GM23338 (cell line): ENCODE data around the gene MYLK2. TPM values are rescaled to one million over a fixed set of nuclear protein-coding genes. Genes with fewer than 3 reads are reported as not detected.

Experiments used
- ATAC-seq: fragments of 200-7000 bp; cut with Tn5 transposase; 3 replicates; pipeline ENCODE4 v1.9.1; 2020
- DNase-seq: peaks from one replicate; pipeline ENCODE4 v3.0.0-alpha.2; 2015; ENCODE audit warnings: low spot score
- H2AFZ ChIP-seq: fragments of 200-600 bp; sonication (generic); 2 replicates; pipeline ENCODE4 v1.8.0; 2016; ENCODE audit warnings: antibody characterized with exemption, mild to moderate bottlenecking, moderate library complexity
- H3F3A ChIP-seq: fragments of 200-600 bp; sonication (generic); replicated peaks from 2 replicates; pipeline ENCODE4 v1.8.0; 2017; ENCODE audit warnings: antibody characterized with exemption, mixed run types, low read depth
- H3K27ac ChIP-seq: fragments of 200-600 bp; sonication (generic); 2 replicates; pipeline ENCODE4 v1.6.1; 2016; ENCODE audit warnings: low read depth
- H3K27me3 ChIP-seq: fragments of 200-600 bp; sonication (generic); 2 replicates; pipeline ENCODE4 v1.8.0; 2016; ENCODE audit warnings: mild to moderate bottlenecking, mixed run types, moderate library complexity; ENCODE audit not compliant: insufficient read depth
- H3K36me3 ChIP-seq: fragments of 200-600 bp; sonication (generic); 2 replicates; pipeline ENCODE4 v1.8.0; 2016; ENCODE audit warnings: mild to moderate bottlenecking; ENCODE audit not compliant: insufficient read depth
- H3K4me1 ChIP-seq: fragments of 200-600 bp; sonication (generic); 2 replicates; pipeline ENCODE4 v1.8.0; 2016; ENCODE audit warnings: mild to moderate bottlenecking, moderate library complexity; ENCODE audit not compliant: insufficient read depth
- H3K4me2 ChIP-seq: fragments of 200-600 bp; sonication (generic); 2 replicates; pipeline ENCODE4 v1.7.1; 2017; ENCODE audit warnings: mixed run types
- H3K4me3 ChIP-seq: fragments of 200-600 bp; sonication (generic); 2 replicates; pipeline ENCODE4 v1.6.1; 2016; ENCODE audit warnings: mixed run types
- H3K79me2 ChIP-seq: fragments of 200-600 bp; sonication (generic); replicated peaks from 2 replicates; pipeline ENCODE4 v1.8.0; 2017; ENCODE audit warnings: mild to moderate bottlenecking; ENCODE audit not compliant: insufficient read depth
- H3K9me2 ChIP-seq: fragments of 200-600 bp; sonication (generic); 2 replicates; pipeline ENCODE4 v1.8.0; 2017; ENCODE audit not compliant: insufficient read depth
- H4K20me1 ChIP-seq: fragments of 200-600 bp; sonication (generic); replicated peaks from 2 replicates; pipeline ENCODE4 v1.8.0; 2017; ENCODE audit warnings: mild to moderate bottlenecking; ENCODE audit not compliant: insufficient read depth
- H3K27ac Mint-ChIP-seq: 2 replicates; pipeline ENCODE4 v1.8.0; 2020; ENCODE audit warnings: inconsistent platforms, mild to moderate bottlenecking, moderate library complexity, mixed read lengths
- H3K27me3 Mint-ChIP-seq: 3 replicates; pipeline ENCODE4 v1.8.0; 2022; ENCODE audit warnings: low read depth, mild to moderate bottlenecking, moderate library complexity, mixed read lengths, inconsistent platforms; ENCODE audit not compliant: insufficient read depth, poor library complexity
- H3K36me3 Mint-ChIP-seq: 3 replicates; pipeline ENCODE4 v1.8.0; 2021; ENCODE audit warnings: low read depth, mild to moderate bottlenecking, inconsistent platforms, moderate library complexity, mixed read lengths
- H3K4me1 Mint-ChIP-seq: 3 replicates; pipeline ENCODE4 v1.8.0; 2020; ENCODE audit warnings: mild to moderate bottlenecking, inconsistent platforms, mixed read lengths
- H3K4me3 Mint-ChIP-seq: 3 replicates; pipeline ENCODE4 v1.8.0; 2021; ENCODE audit warnings: moderate library complexity, mild to moderate bottlenecking, inconsistent platforms, mixed read lengths
- H3K9me3 Mint-ChIP-seq: 3 replicates; pipeline ENCODE4 v1.8.0; 2020; ENCODE audit warnings: moderate library complexity, mild to moderate bottlenecking, inconsistent platforms, mixed read lengths
- EZH2 ChIP-seq: fragments of 200-600 bp; sonication (generic); IDR thresholded peaks from one replicate; pipeline ENCODE4 v1.8.0; 2017; ENCODE audit warnings: antibody characterized with exemption, mild to moderate bottlenecking, low read depth; ENCODE audit not compliant: unreplicated experiment
- JUNB ChIP-seq: IDR thresholded peaks from one replicate; pipeline ENCODE4 v1.6.1; 2016; ENCODE audit warnings: antibody characterized with exemption; ENCODE audit not compliant: unreplicated experiment
- NANOG ChIP-seq: IDR thresholded peaks from 2 replicates; pipeline ENCODE4 v1.6.1; 2016; ENCODE audit warnings: antibody characterized with exemption, borderline replicate concordance
- ZNF114 ChIP-seq: fragments of 250-450 bp; sonication (Bioruptor Pico); IDR thresholded peaks from 2 replicates; pipeline ENCODE4 v1.5.0; 2020; ENCODE audit warnings: mild to moderate bottlenecking, moderate library complexity
- ZNF331 ChIP-seq: fragments of 250-450 bp; sonication (Bioruptor Pico); IDR thresholded peaks from 2 replicates; pipeline ENCODE4 v1.5.0; 2020; ENCODE audit warnings: low read depth, mild to moderate bottlenecking, moderate library complexity
- polyA plus RNA-seq: library from polyadenylated mRNA; unstranded; fragments of >200 nt; fragmentation: Nextera tagmentation; extraction: Ambion mirVana; gene quantifications from 2 replicates; pipeline ENCODE4 v1.2.1, GENCODE V29; 2016
- total RNA-seq: library from RNA; depleted of rRNA; stranded (reverse); fragments of >200 nt; shearing (Covaris generic); gene quantifications from 2 replicates; pipeline ENCODE4 v1.2.3, GENCODE V29; 2014
- TF ChIP-seq, protein P1 (sequence below), 2 experiments: fragments of 200-600 bp in 1 of 2; sonication (generic) in 1 of 2; conservative IDR thresholded peaks; 2 replicates each; pipeline versions ENCODE4 v1.5.1 to v1.6.1; 2016 to 2017; ENCODE audit warnings: antibody characterized with exemption in 2 of 2, low read depth in 2 of 2, mild to moderate bottlenecking in 2 of 2, moderate library complexity in 1 of 2
- TF ChIP-seq, protein P2 (sequence below): IDR thresholded peaks from one replicate; pipeline ENCODE4 v1.6.1; 2018; ENCODE audit warnings: antibody characterized with exemption; ENCODE audit not compliant: unreplicated experiment
- TF ChIP-seq, protein P3 (sequence below): IDR thresholded peaks from 2 replicates; pipeline ENCODE4 v1.6.1; 2016; ENCODE audit warnings: antibody characterized with exemption

MYLK2 gene
- total and polyA plus RNA-seq, 2 experiments from 2014 or later = 0.21 to 0.28 TPM

DNA sequence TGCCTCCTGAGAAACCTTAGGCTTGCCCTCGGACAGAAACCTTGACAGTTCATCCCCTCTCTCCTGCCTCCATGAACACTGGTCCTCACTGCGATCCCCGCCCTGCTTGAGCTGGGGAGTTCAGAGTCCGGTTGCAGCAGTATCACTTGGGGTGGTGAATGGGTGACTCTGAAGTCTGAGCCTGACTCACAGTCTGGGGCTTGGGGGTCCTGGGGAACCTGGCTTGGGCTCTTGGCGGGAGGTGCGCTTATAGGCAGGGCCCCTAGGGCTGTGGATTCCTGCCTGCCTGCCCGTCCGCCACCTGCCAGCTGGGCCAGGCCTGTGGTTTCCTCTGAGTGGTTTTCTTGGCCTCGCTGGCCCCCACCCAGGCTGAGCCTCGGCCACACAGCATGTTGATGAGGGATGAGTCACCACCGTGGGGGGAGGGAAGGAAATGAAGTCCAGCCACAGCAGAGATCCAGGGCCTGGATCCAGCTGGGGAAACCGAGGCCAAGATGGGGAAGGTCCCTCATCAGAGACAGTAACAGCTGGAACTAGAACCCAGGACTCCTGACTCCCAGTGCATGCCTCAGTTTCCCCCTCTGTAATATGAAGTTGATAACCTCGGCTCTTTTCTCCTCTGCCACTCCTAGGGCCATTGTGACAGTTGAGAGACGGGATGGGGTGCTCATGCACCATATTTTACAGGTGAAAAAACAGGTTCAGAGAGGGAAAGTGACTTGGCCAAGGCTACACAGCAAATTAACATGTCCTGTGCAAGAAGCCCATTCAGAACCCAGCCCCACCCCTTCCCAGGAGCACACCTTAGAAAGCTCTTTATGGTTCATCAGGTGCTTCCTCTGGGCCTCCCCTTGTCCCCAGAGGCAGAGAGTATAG, 17.1 kb downstream of the MYLK2 start (continued):
- TF ChIP-seq, protein P1, sequence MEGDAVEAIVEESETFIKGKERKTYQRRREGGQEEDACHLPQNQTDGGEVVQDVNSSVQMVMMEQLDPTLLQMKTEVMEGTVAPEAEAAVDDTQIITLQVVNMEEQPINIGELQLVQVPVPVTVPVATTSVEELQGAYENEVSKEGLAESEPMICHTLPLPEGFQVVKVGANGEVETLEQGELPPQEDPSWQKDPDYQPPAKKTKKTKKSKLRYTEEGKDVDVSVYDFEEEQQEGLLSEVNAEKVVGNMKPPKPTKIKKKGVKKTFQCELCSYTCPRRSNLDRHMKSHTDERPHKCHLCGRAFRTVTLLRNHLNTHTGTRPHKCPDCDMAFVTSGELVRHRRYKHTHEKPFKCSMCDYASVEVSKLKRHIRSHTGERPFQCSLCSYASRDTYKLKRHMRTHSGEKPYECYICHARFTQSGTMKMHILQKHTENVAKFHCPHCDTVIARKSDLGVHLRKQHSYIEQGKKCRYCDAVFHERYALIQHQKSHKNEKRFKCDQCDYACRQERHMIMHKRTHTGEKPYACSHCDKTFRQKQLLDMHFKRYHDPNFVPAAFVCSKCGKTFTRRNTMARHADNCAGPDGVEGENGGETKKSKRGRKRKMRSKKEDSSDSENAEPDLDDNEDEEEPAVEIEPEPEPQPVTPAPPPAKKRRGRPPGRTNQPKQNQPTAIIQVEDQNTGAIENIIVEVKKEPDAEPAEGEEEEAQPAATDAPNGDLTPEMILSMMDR (conservative IDR thresholded peaks at IDR 0.05; ENCODE audit: low read depth in 2 of 2) = no peak
- no peak for TF ChIP-seq ZNF114 (CRISPR knock-in tag)
- no peak for TF ChIP-seq JUNB
- TF ChIP-seq NANOG = no peak
- TF ChIP-seq EZH2 = no peak
- TF ChIP-seq, protein P2, sequence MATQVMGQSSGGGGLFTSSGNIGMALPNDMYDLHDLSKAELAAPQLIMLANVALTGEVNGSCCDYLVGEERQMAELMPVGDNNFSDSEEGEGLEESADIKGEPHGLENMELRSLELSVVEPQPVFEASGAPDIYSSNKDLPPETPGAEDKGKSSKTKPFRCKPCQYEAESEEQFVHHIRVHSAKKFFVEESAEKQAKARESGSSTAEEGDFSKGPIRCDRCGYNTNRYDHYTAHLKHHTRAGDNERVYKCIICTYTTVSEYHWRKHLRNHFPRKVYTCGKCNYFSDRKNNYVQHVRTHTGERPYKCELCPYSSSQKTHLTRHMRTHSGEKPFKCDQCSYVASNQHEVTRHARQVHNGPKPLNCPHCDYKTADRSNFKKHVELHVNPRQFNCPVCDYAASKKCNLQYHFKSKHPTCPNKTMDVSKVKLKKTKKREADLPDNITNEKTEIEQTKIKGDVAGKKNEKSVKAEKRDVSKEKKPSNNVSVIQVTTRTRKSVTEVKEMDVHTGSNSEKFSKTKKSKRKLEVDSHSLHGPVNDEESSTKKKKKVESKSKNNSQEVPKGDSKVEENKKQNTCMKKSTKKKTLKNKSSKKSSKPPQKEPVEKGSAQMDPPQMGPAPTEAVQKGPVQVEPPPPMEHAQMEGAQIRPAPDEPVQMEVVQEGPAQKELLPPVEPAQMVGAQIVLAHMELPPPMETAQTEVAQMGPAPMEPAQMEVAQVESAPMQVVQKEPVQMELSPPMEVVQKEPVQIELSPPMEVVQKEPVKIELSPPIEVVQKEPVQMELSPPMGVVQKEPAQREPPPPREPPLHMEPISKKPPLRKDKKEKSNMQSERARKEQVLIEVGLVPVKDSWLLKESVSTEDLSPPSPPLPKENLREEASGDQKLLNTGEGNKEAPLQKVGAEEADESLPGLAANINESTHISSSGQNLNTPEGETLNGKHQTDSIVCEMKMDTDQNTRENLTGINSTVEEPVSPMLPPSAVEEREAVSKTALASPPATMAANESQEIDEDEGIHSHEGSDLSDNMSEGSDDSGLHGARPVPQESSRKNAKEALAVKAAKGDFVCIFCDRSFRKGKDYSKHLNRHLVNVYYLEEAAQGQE = no peak

GRCh38 chr20:31836853-31837608, 17.9 kb downstream of the MYLK2 start:
- no peaks in the 10 kb centered on the region for H3K36me3 ChIP-seq
- H3K4me1 ChIP-seq = peaks cover 10% of the 10 kb centered on the region; the same call in 1 of the 2 replicates
- no peak overlapping the region for H3K27ac ChIP-seq
- H3K9me2 ChIP-seq = peaks cover 5% of the 10 kb centered on the region; the same call in 1 of the 2 replicates
- H3K4me3 Mint-ChIP-seq = no peak overlapping the region; the same call in 2 of the 3 replicates
- no peaks in the 10 kb centered on the region for H3K79me2 ChIP-seq
- H4K20me1 ChIP-seq = no peaks in the 10 kb centered on the region
- H3K4me1 Mint-ChIP-seq = peaks cover 14% of the 10 kb centered on the region
- H3K27me3 Mint-ChIP-seq = peaks cover 18% of the 10 kb centered on the region
- H2AFZ ChIP-seq = no peak overlapping the region
- H3K36me3 Mint-ChIP-seq = no peaks in the 10 kb centered on the region; the same call in 2 of the 3 replicates
- H3K27ac Mint-ChIP-seq = no peak overlapping the region
- no peaks in the 10 kb centered on the region for H3K27me3 ChIP-seq
- no peak overlapping the region for H3K4me2 ChIP-seq
- DNase-seq = no peak
- 0 out of 2 replicates have a peak, but pooled peaks cover 4% of the 10 kb centered on the region for H3F3A ChIP-seq
- H3K4me3 ChIP-seq = no peak overlapping the region
- no peak for ATAC-seq
- peaks cover 19% of the 10 kb centered on the region; the same call in 2 of the 3 replicates for H3K9me3 Mint-ChIP-seq
- no peak for TF ChIP-seq ZNF331 (CRISPR knock-in tag)
- TF ChIP-seq ZNF114 (CRISPR knock-in tag) = no peak
- TF ChIP-seq, protein P3, sequence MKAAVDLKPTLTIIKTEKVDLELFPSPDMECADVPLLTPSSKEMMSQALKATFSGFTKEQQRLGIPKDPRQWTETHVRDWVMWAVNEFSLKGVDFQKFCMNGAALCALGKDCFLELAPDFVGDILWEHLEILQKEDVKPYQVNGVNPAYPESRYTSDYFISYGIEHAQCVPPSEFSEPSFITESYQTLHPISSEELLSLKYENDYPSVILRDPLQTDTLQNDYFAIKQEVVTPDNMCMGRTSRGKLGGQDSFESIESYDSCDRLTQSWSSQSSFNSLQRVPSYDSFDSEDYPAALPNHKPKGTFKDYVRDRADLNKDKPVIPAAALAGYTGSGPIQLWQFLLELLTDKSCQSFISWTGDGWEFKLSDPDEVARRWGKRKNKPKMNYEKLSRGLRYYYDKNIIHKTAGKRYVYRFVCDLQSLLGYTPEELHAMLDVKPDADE = no peak
